ENCODE measurements around the gene PROCA1. TPM values are rescaled to one million over a fixed set of nuclear protein-coding genes. Genes with fewer than 3 reads are reported as not detected.

Gene PROCA1
- total RNA-seq, 1 donor = 0.36 TPM

DNA sequence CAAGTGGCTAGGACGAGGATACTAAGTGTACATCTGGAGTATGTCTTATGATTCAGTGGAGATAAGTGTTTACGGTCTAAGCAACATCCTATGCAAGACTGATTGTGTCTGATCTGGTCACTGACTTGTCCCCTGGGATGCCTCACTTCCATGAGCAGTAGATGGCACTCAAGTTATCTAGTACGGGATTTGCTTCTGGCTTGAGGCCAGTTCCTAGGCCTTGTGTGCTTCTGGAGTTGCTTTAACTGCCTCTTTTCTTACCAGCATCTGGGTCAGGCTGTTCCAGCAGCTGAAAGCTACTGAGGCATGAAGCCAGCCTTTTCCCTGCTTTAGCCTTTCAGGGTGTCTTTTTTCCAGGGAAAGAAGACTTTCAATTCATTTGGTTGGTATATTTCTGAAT, 26.7 kb downstream of the PROCA1 start:
- Histone ChIP-seq H3K4me3 (ENCODE audit: insufficient read depth, low read length) (no peak overlapping the region), H3K79me2 (ENCODE audit: insufficient read depth, low read length) (no peaks in the 10 kb centered on the region), H4K20me1 (ENCODE audit: insufficient read depth, low read length) (peaks cover 2% of the 10 kb centered on the region), H3K27me3 (ENCODE audit: insufficient read depth, low read length) (no peaks in the 10 kb centered on the region), H3K4me1 (ENCODE audit: insufficient read depth, low read length) (no peaks in the 10 kb centered on the region), H3K36me3 (ENCODE audit: insufficient read depth, low read length) (peaks cover 93% of the 10 kb centered on the region), H3K4me2 (ENCODE audit: insufficient read depth, low read length) (no peak overlapping the region), H3K9me3 (ENCODE audit: low read depth, low read length) (no peaks in the 10 kb centered on the region), H2AFZ (ENCODE audit: low read length) (no peak overlapping the region), H3K27ac (ENCODE audit: low read depth, low read length) (no peak overlapping the region)
- TF ChIP-seq, protein P1, sequence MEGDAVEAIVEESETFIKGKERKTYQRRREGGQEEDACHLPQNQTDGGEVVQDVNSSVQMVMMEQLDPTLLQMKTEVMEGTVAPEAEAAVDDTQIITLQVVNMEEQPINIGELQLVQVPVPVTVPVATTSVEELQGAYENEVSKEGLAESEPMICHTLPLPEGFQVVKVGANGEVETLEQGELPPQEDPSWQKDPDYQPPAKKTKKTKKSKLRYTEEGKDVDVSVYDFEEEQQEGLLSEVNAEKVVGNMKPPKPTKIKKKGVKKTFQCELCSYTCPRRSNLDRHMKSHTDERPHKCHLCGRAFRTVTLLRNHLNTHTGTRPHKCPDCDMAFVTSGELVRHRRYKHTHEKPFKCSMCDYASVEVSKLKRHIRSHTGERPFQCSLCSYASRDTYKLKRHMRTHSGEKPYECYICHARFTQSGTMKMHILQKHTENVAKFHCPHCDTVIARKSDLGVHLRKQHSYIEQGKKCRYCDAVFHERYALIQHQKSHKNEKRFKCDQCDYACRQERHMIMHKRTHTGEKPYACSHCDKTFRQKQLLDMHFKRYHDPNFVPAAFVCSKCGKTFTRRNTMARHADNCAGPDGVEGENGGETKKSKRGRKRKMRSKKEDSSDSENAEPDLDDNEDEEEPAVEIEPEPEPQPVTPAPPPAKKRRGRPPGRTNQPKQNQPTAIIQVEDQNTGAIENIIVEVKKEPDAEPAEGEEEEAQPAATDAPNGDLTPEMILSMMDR (IDR thresholded peaks at IDR 0.05; ENCODE audit: extremely low read depth, low read depth, low read length) = no peak
- DNase-seq (ENCODE audit: insufficient read length, low spot score, missing footprints) = no peak

DNA sequence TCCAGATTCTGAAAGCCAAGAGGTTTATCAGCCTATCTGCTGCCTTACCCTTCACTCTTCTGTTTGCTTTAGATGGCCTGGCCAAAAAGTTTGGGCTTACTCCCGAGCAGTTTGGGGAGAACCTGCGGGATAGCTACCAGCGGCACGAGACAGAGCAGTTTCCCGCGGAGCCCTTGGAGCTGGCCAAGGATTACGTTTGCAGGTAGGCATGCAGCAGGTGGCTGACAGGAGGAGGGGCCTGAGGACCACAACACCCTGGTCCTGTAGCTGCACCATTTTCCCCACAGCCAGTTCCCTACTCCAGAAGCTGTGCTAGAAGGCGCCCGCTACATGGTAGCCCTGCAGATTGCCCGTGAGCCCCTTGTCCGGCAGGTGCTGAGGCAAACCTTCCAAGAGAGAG, 29.0 kb downstream of the PROCA1 start:
- H4K20me1 ChIP-seq (ENCODE audit: insufficient read depth, low read length) = peaks cover 2% of the 10 kb centered on the region
- H3K79me2 ChIP-seq (ENCODE audit: insufficient read depth, low read length) = no peaks in the 10 kb centered on the region
- no peaks in the 10 kb centered on the region for H3K9me3 ChIP-seq (ENCODE audit: low read depth, low read length)
- no peak overlapping the region for H3K4me3 ChIP-seq (ENCODE audit: insufficient read depth, low read length)
- TF ChIP-seq, protein P1 (IDR thresholded peaks at IDR 0.05; ENCODE audit: extremely low read depth, low read depth, low read length) = no peak
- no peak overlapping the region for H3K27ac ChIP-seq (ENCODE audit: low read depth, low read length)
- H2AFZ ChIP-seq (ENCODE audit: low read length) = no peak overlapping the region
- H3K27me3 ChIP-seq (ENCODE audit: insufficient read depth, low read length) = no peaks in the 10 kb centered on the region
- no peaks in the 10 kb centered on the region for H3K4me1 ChIP-seq (ENCODE audit: insufficient read depth, low read length)
- no peak overlapping the region for H3K4me2 ChIP-seq (ENCODE audit: insufficient read depth, low read length)
- DNase-seq (ENCODE audit: insufficient read length, low spot score, missing footprints) = no peak
- H3K36me3 ChIP-seq (ENCODE audit: insufficient read depth, low read length) = peaks cover 92% of the 10 kb centered on the region

DNA sequence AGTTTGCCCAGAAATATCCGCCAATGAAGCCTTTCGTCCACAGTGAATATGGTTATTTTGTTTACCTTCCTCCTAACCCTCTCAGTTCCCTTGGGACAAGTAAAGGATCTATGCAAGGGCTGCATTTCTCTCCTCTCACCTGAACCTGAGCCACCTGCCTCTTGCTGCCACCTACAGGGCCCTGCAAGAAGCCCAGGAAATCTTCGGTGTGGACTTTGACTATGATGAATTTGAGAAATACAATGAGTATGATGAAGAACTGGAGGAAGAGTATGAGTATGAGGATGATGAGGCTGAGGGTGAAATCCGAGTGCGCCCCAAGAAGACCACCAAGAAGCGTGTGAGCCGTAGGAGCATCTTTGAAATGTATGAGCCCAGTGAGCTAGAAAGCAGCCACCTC, 35.7 kb downstream of the PROCA1 start:
- no peaks in the 10 kb centered on the region for H3K9me3 ChIP-seq (ENCODE audit: low read depth, low read length)
- no peak for DNase-seq (ENCODE audit: insufficient read length, low spot score, missing footprints)
- H3K27me3 ChIP-seq (ENCODE audit: insufficient read depth, low read length) = no peaks in the 10 kb centered on the region
- TF ChIP-seq, protein P1 (IDR thresholded peaks at IDR 0.05; ENCODE audit: extremely low read depth, low read depth, low read length) = peak; percentile 20
- H3K36me3 ChIP-seq (ENCODE audit: insufficient read depth, low read length) = peaks cover 89% of the 10 kb centered on the region
- no peaks in the 10 kb centered on the region for H3K4me1 ChIP-seq (ENCODE audit: insufficient read depth, low read length)
- H3K4me2 ChIP-seq (ENCODE audit: insufficient read depth, low read length) = no peak overlapping the region
- H3K4me3 ChIP-seq (ENCODE audit: insufficient read depth, low read length) = no peak overlapping the region
- no peak overlapping the region for H2AFZ ChIP-seq (ENCODE audit: low read length)
- peaks cover 11% of the 10 kb centered on the region for H3K79me2 ChIP-seq (ENCODE audit: insufficient read depth, low read length)
- no peak overlapping the region for H3K27ac ChIP-seq (ENCODE audit: low read depth, low read length)
- H4K20me1 ChIP-seq (ENCODE audit: insufficient read depth, low read length) = peaks cover 9% of the 10 kb centered on the region

DNA sequence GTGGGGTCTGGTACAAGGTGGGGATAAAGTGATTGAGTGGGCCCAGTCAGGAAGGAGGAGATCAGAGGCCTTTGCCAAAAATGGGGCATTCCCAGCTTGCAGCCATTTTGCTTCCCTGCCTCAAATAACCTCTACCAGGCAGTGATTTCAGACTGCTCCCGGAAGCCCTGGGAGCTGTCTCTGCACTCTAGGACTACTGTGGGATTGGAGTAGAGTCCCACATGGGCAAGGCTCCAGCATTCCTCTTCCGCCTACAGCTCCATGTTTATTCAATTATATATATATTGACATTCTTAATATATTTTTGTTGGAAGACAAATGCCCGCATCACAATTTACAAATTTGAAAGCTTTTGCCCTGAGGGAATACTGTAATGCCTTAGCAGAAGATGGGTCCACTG, 36.2 kb downstream of the PROCA1 start:
- Histone ChIP-seq H4K20me1 (ENCODE audit: insufficient read depth, low read length) (peaks cover 9% of the 10 kb centered on the region), H3K4me3 (ENCODE audit: insufficient read depth, low read length) (no peak overlapping the region), H3K79me2 (ENCODE audit: insufficient read depth, low read length) (peaks cover 14% of the 10 kb centered on the region), H3K4me2 (ENCODE audit: insufficient read depth, low read length) (no peak overlapping the region), H3K27ac (ENCODE audit: low read depth, low read length) (peak overlapping the region; percentile 54), H3K27me3 (ENCODE audit: insufficient read depth, low read length) (no peaks in the 10 kb centered on the region), H3K9me3 (ENCODE audit: low read depth, low read length) (no peaks in the 10 kb centered on the region), H3K36me3 (ENCODE audit: insufficient read depth, low read length) (peaks cover 87% of the 10 kb centered on the region), H3K4me1 (ENCODE audit: insufficient read depth, low read length) (no peaks in the 10 kb centered on the region), H2AFZ (ENCODE audit: low read length) (no peak overlapping the region)
- no peak for DNase-seq (ENCODE audit: insufficient read length, low spot score, missing footprints)
- TF ChIP-seq, protein P1 (IDR thresholded peaks at IDR 0.05; ENCODE audit: extremely low read depth, low read depth, low read length) = no peak

Data from osteoblast (primary cell).